SKM-1 treated with dmso at 0.1 percent for 144 hours (cell line): Measurements from ENCODE around the gene PFKP.
A peak's percentile ranks its signal among the peaks of the same experiment; 100 is the strongest.
"Not testable (repeated sequence)": the region's sequence is repeated elsewhere in the genome, so short reads cannot be mapped to it uniquely, and the experiment has no call there.

Experiments used
- DNase-seq: peaks from one replicate; lab custom pipeline; 2025; ENCODE audit not compliant: unreplicated experiment; lab: John Stamatoyannopoulos, UW

Gene PFKP

GRCh38 chr10:3046981-3047547 lies 20.3 kb upstream of the PFKP start:
- no peak for DNase-seq

GRCh38 chr10:3047596-3047995 lies 19.8 kb upstream of the PFKP start:
- DNase-seq = no peak

- no peak for DNase-seq
Measured at GRCh38 chr10:3048119-3049019, 19.0 kb upstream of the PFKP start.

DNA sequence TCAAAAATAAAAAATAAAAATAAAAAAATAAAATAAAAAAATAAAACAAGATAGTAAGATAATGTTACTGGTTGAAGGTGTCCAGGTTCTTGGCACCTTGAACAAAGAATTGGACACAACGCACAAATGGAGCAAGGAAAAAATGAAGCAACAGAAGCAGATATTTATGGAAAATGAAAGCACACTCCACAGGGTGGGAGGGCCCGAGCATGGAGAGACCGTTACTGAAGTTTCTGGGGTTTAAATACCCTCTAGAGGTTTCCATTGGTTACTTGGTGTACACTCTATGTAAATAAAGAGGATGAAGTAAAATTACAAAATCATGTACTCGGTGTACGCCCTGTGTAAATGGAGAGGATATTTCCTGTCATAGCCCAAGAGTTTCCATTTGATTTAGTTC lies 15.7 kb upstream of the PFKP start:
- DNase-seq = no peak

GRCh38 chr10:3053155-3053554 lies 14.2 kb upstream of the PFKP start:
- no peak for DNase-seq

- no peak for DNase-seq
Measured at GRCh38 chr10:3054183-3054850, 13.0 kb upstream of the PFKP start.

GRCh38 chr10:3054851-3055199 lies 12.5 kb upstream of the PFKP start:
- no peak for DNase-seq

GRCh38 chr10:3056280-3057037 lies 10.9 kb upstream of the PFKP start:
- no peak for DNase-seq

DNA sequence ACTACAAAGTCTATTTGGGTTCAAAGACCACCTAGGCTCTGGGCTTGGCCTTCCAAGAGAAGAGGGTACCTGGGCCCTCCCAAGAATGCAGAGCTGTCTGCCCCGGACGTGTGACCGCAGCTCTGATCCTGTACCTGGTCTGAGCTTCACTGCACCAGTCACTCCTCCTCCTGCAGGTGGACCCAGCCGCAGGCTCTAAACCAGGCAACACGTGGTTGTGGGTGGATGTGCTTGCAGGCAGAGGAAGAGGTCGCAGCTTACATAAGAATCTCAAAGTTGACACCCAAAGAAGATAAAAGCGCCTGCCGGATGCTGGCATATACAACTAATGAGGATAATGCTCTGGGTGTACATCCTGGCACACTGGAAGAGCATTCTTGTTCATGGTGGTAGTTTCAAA lies 9.4 kb upstream of the PFKP start:
- no peak for DNase-seq

- no peak for DNase-seq
Measured at GRCh38 chr10:3059974-3060373, 7.4 kb upstream of the PFKP start.

DNA sequence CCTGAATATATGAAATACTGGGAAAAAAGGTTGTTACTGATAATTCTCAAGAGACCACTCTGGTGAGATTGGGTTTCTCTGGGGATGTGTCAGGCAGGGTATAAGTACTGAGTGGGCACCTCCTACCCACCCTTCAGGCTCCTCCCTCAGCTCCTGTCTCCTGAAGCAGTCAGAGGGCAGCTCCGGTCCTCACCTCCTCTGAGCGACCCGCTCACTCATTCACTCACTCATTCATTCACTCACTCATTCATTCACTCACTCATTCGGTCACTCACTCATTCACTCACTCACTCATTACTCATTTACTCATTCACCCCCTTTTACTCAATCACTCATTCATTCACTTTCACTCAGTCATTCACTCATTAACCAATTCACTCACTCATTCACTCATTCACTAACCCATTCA lies 6.9 kb upstream of the PFKP start:
- no peak for DNase-seq

- DNase-seq = not testable (repeated sequence)
Measured at GRCh38 chr10:3061323-3061898, 5.9 kb upstream of the PFKP start.

DNA sequence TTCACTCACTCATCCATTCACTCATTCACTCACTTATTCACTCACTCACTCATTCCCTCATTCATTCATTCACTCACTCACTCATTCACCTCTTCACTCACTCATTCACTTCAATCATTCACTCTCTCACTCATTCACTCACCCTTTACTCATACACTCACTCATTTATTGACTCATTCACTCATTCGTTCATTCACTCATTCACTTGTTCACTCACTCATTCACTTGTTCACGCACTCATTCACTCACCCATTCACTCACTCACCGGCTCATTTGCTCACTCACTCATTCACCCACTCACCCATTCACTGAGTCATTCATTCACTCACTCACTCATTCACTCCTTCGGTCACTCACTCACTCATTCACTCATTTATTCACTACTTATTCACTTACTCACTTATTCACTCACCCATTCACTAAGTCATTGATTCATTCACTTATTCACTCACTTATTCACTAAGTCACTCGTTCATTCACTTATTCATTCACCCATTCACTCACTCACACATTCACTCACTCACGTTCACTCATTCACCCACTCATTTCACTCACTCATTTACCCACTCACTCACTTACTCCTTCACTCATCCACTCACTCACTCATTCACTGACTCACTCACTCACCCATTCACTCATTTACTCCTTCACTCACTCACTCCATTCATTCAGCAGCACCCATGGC lies 4.7 kb upstream of the PFKP start:
- DNase-seq = no peak

DNA sequence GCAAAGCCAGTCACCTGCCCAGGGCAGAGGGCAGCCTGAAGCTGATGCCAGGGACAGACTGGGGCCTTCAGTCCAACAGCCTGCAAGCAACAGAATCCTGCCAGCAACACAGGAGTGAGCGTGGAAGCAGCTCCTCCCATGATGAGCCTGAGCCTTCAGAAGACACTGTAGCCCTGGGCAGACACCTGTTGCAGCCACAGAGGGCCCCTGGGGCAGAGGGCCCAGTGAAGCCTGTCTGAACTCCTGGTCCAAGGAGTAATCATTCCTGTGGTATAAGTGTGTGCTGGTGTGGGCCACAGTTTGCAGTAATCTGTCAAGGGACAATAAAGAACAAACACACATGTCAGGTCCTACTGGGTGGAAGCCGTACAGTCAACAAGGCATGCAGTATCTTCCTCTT lies 2.9 kb upstream of the PFKP start:
- DNase-seq = no peak

- DNase-seq = no peak
Measured at GRCh38 chr10:3065622-3066021, 1.7 kb upstream of the PFKP start.

GRCh38 chr10:3066317-3067117 lies 831 bp upstream of the PFKP start:
- DNase-seq = no peak

- DNase-seq = no peak
Measured at GRCh38 chr10:3067859-3068179, 471 bp downstream of the PFKP start.

GRCh38 chr10:3068201-3068967 lies 1.0 kb downstream of the PFKP start:
- peak; percentile 36 for DNase-seq
